CD14-positive monocyte (primary cell): ENCODE results near the gene UBR1. TPM values are rescaled to one million over a fixed set of nuclear protein-coding genes. Genes with fewer than 3 reads are reported as not detected.

Source experiments
- DNase-seq, 3 donors: peaks; one replicate each; pipeline ENCODE4 v3.0.0-alpha.2; 2011 to 2022
- H2AFZ ChIP-seq: 2 replicates; pipeline ENCODE4 v1.6.0; 2012; ENCODE audit warnings: mild to moderate bottlenecking, low read depth, low read length, inconsistent platforms; ENCODE audit not compliant: insufficient read depth, poor library complexity, severe bottlenecking
- H3K27ac ChIP-seq, 2 donors: 1 replicate in 1 of 2; 2 replicates in 1 of 2; pipeline ENCODE4 v1.5.1; 2012 to 2013; ENCODE audit warnings: low read length in 2 of 2, control low read depth in 1 of 2, inconsistent platforms in 1 of 2, low read depth in 1 of 2, mild to moderate bottlenecking in 1 of 2
- H3K27me3 ChIP-seq, 2 donors: one replicate each; pipeline versions ENCODE4 v1.6.0 to v1.6.1; 2011 to 2013; ENCODE audit warnings: low read length in 2 of 2; ENCODE audit not compliant: control insufficient read depth in 2 of 2, insufficient read depth in 2 of 2
- H3K36me3 ChIP-seq, 2 donors: replicated peaks in 1 of 2; 1 replicate in 1 of 2; 2 replicates in 1 of 2; pipeline versions ENCODE4 v1.5.1 to v1.6.1; 2012 to 2013; ENCODE audit warnings: low read length in 2 of 2, control low read depth in 1 of 2, inconsistent platforms in 1 of 2, mild to moderate bottlenecking in 1 of 2; ENCODE audit not compliant: insufficient read depth in 2 of 2, control insufficient read depth in 1 of 2
- H3K4me1 ChIP-seq, 2 donors: 1 replicate in 1 of 2; 2 replicates in 1 of 2; pipeline versions ENCODE4 v1.5.1 to v1.6.1; 2012 to 2013; ENCODE audit warnings: low read length in 2 of 2, control low read depth in 1 of 2, inconsistent platforms in 1 of 2, mild to moderate bottlenecking in 1 of 2, moderate library complexity in 1 of 2; ENCODE audit not compliant: insufficient read depth in 2 of 2, control insufficient read depth in 1 of 2
- H3K4me2 ChIP-seq: replicated peaks from 2 replicates; pipeline ENCODE3; 2012; ENCODE audit warnings: low read length, moderate library complexity, mild to moderate bottlenecking; ENCODE audit not compliant: poor library complexity, severe bottlenecking; ENCODE audit errors: extremely low read depth
- H3K4me3 ChIP-seq, 3 experiments: fragments of 200-600 bp in 1 of 3; sonication (generic) in 1 of 3; replicated peaks in 1 of 3; 1 replicate in 2 of 3; 2 replicates in 1 of 3; pipeline ENCODE4 v1.5.1; 2011 to 2013; ENCODE audit warnings: low read length in 3 of 3, mild to moderate bottlenecking in 3 of 3, control low read depth in 2 of 3, low read depth in 2 of 3, inconsistent platforms in 1 of 3, moderate library complexity in 1 of 3
- H3K79me2 ChIP-seq: 2 replicates; pipeline ENCODE4 v1.6.0; 2012; ENCODE audit warnings: mild to moderate bottlenecking, control low read depth, inconsistent platforms, low read length, moderate library complexity; ENCODE audit not compliant: insufficient read depth
- H3K9ac ChIP-seq: 2 replicates; pipeline ENCODE4 v1.6.0; 2017; ENCODE audit warnings: low read length, mild to moderate bottlenecking; ENCODE audit not compliant: insufficient read depth, poor library complexity, severe bottlenecking
- H3K9me3 ChIP-seq, 2 donors: replicated peaks in 1 of 2; 1 replicate in 1 of 2; 2 replicates in 1 of 2; pipeline versions ENCODE4 v1.5.1 to v1.6.1; 2012 to 2013; ENCODE audit warnings: low read length in 2 of 2, control low read depth in 1 of 2; ENCODE audit not compliant: control insufficient read depth in 1 of 2, insufficient read depth in 1 of 2
- H4K20me1 ChIP-seq: 2 replicates; pipeline ENCODE4 v1.6.0; 2012; ENCODE audit warnings: mild to moderate bottlenecking, low read length, control low read depth, moderate library complexity; ENCODE audit not compliant: insufficient read depth
- H3K27ac Mint-ChIP-seq, 7 donors: one replicate each; pipeline ENCODE4 v1.8.0; 2020; ENCODE audit warnings: mild to moderate bottlenecking in 7 of 7, mixed read lengths in 7 of 7, moderate library complexity in 6 of 7, inconsistent platforms in 2 of 7
- H3K27me3 Mint-ChIP-seq, 3 donors: one replicate each; pipeline ENCODE4 v1.8.0; 2021 to 2022; ENCODE audit warnings: low read depth in 3 of 3, mild to moderate bottlenecking in 3 of 3, mixed read lengths in 3 of 3, moderate library complexity in 3 of 3, inconsistent platforms in 1 of 3
- H3K36me3 Mint-ChIP-seq, 2 donors: one replicate each; pipeline ENCODE4 v1.8.0; 2020; ENCODE audit warnings: mixed read lengths in 2 of 2, inconsistent platforms in 1 of 2, mild to moderate bottlenecking in 1 of 2
- H3K4me1 Mint-ChIP-seq: one replicate; pipeline ENCODE4 v1.8.0; 2020; ENCODE audit warnings: mild to moderate bottlenecking, mixed read lengths
- H3K4me3 Mint-ChIP-seq, 2 donors: one replicate each; pipeline ENCODE4 v1.8.0; 2020; ENCODE audit warnings: mild to moderate bottlenecking in 2 of 2, mixed read lengths in 2 of 2, moderate library complexity in 1 of 2
- H3K9me3 Mint-ChIP-seq, 7 donors: one replicate each; pipeline ENCODE4 v1.8.0; 2020 to 2022; ENCODE audit warnings: mixed read lengths in 7 of 7, mild to moderate bottlenecking in 6 of 7, moderate library complexity in 6 of 7, inconsistent platforms in 2 of 7
- WGBS: methylation state at CpG from one replicate; pipeline ENCODE4 v1.1.5; 2013; ENCODE audit warnings: missing lambda C conversion rate; ENCODE audit not compliant: insufficient coverage; 5-methylcytosine and 5-hydroxymethylcytosine counted together
- intact Hi-C, 2 donors: fragments of 100-400 bp; cut with micrococcal nuclease; formaldehyde crosslinking; loops; one replicate each; pipeline versions ENCODE4 v1.15.0 to v1.15.1; 2023
- polyA plus RNA-seq, 3 donors: library from polyadenylated mRNA; depleted of rRNA in 1 of 3; unstranded in 2 of 3; stranded (reverse) in 1 of 3; fragments of 300-500 nt in 2 of 3; fragments of >200 nt in 1 of 3; fragmentation: Illumina TruSeq in 2 of 3; gene quantifications; 1 replicate in 2 of 3; 2 replicates in 1 of 3; pipeline ENCODE4 v1.2.3, GENCODE V29; 2012 to 2021
- TF ChIP-seq, protein P1 (sequence below): fragments of 200-600 bp; IDR thresholded peaks from one replicate; pipeline ENCODE4 v1.8.0; 2022; ENCODE audit warnings: antibody characterized with exemption, mild to moderate bottlenecking

Gene UBR1
- polyA plus RNA-seq, 3 donors, result 5.1 to 7.9 (median 6.3) TPM

- no CpG with 5 or more reads among the region's 2 CpGs for WGBS
- no peak for DNase-seq
- H3K27me3 Mint-ChIP-seq, result no peaks in the 10 kb centered on the region
- Histone ChIP-seq H3K4me2 (no peak overlapping the region), H3K36me3 (peaks cover 45 to 56% of the 10 kb centered on the region in 2 donors), H3K9me3 (no peaks in the 10 kb centered on the region), H3K79me2 (no peaks in the 10 kb centered on the region), H3K4me1 (no peaks in the 10 kb centered on the region), H3K27ac (no peak overlapping the region), H3K27me3 (no peaks in the 10 kb centered on the region), H2AFZ (no peak overlapping the region), H3K9ac (no peak overlapping the region), H4K20me1 (no peaks in the 10 kb centered on the region), H3K4me3 (no peak overlapping the region)
- intact Hi-C loops, result no loop called here
- no peaks in the 10 kb centered on the region for H3K9me3 Mint-ChIP-seq
- no peaks in the 10 kb centered on the region for H3K4me1 Mint-ChIP-seq
- TF ChIP-seq, protein P1, sequence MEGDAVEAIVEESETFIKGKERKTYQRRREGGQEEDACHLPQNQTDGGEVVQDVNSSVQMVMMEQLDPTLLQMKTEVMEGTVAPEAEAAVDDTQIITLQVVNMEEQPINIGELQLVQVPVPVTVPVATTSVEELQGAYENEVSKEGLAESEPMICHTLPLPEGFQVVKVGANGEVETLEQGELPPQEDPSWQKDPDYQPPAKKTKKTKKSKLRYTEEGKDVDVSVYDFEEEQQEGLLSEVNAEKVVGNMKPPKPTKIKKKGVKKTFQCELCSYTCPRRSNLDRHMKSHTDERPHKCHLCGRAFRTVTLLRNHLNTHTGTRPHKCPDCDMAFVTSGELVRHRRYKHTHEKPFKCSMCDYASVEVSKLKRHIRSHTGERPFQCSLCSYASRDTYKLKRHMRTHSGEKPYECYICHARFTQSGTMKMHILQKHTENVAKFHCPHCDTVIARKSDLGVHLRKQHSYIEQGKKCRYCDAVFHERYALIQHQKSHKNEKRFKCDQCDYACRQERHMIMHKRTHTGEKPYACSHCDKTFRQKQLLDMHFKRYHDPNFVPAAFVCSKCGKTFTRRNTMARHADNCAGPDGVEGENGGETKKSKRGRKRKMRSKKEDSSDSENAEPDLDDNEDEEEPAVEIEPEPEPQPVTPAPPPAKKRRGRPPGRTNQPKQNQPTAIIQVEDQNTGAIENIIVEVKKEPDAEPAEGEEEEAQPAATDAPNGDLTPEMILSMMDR, result no peak
- H3K27ac Mint-ChIP-seq, result peak overlapping the region in 1 of 7 donors; percentile 39
- no peak overlapping the region for H3K4me3 Mint-ChIP-seq
- H3K36me3 Mint-ChIP-seq, result peaks cover 51 to 73% of the 10 kb centered on the region in 2 donors
Measured at GRCh38 chr15:42994546-42994945, 111.3 kb downstream of the UBR1 start.

GRCh38 chr15:42992626-42993025 lies 113.2 kb downstream of the UBR1 start:
- 67% methylated on average over 3 of the region's 3 CpGs for WGBS
- H3K27me3 Mint-ChIP-seq, result no peaks in the 10 kb centered on the region

More at GRCh38 chr15:42992626-42993025, 113.2 kb downstream of the UBR1 start:
- H2AFZ ChIP-seq, result no peak overlapping the region
- H3K4me1 ChIP-seq, result no peaks in the 10 kb centered on the region
- no peaks in the 10 kb centered on the region for H4K20me1 ChIP-seq
- DNase-seq, result no peak
- no peak overlapping the region for H3K27ac ChIP-seq
- no peak overlapping the region for H3K4me3 Mint-ChIP-seq
- H3K79me2 ChIP-seq, result no peaks in the 10 kb centered on the region
- H3K4me1 Mint-ChIP-seq, result no peaks in the 10 kb centered on the region
- H3K4me3 ChIP-seq, result no peak overlapping the region
- H3K9me3 Mint-ChIP-seq, result no peaks in the 10 kb centered on the region
- no peaks in the 10 kb centered on the region for H3K27me3 ChIP-seq
- H3K4me2 ChIP-seq, result no peak overlapping the region
- TF ChIP-seq, protein P1, result no peak
- no peak overlapping the region for H3K27ac Mint-ChIP-seq
- H3K9ac ChIP-seq, result no peak overlapping the region
- H3K36me3 Mint-ChIP-seq, result peaks cover 54 to 73% of the 10 kb centered on the region in 2 donors
- peaks cover 52 to 61% of the 10 kb centered on the region in 2 donors for H3K36me3 ChIP-seq
- intact Hi-C loops, result no loop called here
- H3K9me3 ChIP-seq, result no peaks in the 10 kb centered on the region
